ENCODE results near the gene SLC25A20.

DNA sequence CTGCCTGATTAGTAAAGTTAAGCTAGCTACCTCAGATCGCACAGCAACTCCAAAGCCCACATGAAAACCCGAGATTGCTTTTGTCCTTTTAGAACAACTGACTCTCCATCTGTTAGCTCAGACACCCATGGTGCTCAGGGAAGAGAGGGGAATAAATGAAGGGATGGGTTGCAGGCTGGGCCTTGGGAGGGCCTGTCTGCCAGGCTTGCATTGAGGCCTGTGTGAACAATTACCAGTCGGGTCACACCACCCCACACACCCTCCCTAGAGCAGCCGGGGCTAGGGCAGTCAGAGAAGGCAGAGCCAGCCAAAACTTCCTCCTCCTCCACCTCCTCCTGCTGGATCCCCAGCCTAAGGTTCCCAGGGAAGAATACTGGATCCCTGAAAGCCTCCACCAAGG lies 42.2 kb downstream of the SLC25A20 start:
- TF ChIP-seq, protein P1, sequence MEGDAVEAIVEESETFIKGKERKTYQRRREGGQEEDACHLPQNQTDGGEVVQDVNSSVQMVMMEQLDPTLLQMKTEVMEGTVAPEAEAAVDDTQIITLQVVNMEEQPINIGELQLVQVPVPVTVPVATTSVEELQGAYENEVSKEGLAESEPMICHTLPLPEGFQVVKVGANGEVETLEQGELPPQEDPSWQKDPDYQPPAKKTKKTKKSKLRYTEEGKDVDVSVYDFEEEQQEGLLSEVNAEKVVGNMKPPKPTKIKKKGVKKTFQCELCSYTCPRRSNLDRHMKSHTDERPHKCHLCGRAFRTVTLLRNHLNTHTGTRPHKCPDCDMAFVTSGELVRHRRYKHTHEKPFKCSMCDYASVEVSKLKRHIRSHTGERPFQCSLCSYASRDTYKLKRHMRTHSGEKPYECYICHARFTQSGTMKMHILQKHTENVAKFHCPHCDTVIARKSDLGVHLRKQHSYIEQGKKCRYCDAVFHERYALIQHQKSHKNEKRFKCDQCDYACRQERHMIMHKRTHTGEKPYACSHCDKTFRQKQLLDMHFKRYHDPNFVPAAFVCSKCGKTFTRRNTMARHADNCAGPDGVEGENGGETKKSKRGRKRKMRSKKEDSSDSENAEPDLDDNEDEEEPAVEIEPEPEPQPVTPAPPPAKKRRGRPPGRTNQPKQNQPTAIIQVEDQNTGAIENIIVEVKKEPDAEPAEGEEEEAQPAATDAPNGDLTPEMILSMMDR (optimal IDR thresholded peaks at IDR 0.05 in 1 of 3, IDR thresholded peaks at IDR 0.05 in 1 of 3, conservative IDR thresholded peaks at IDR 0.05 in 1 of 3; ENCODE audit: extremely low read depth in 1 of 3, insufficient read depth in 2 of 3, low read length in 3 of 3) = no peak
- no peak for TF ChIP-seq EZH2 (IDR thresholded peaks at IDR 0.05; ENCODE audit: low read length)
